ENCODE data around the gene ELP5. TPM values are rescaled to one million over a fixed set of nuclear protein-coding genes. Genes with fewer than 3 reads are reported as not detected.

The ELP5 gene
- total RNA-seq, 4 donors from 2014 or later = 14.9 to 21.8 (median 16.6) TPM

- H3K27ac ChIP-seq = peak overlapping the region; percentile 83 to 100 (median 90)
- no peak for DNase-seq
- peaks cover 16 to 94% (median 37%) of the 10 kb centered on the region in 3 donors for H3K4me1 ChIP-seq
- WGBS, 2 donors = 88 to 96% methylated on average over 15 of the region's 31 CpGs
- no peaks in the 10 kb centered on the region for H3K27me3 ChIP-seq
- TF ChIP-seq CTCF (IDR thresholded peaks at IDR 0.05) (no peak), POLR2A (IDR thresholded peaks at IDR 0.05) (no peak)
- peaks cover 60 to 88% (median 61%) of the 10 kb centered on the region in 3 donors for H3K36me3 ChIP-seq
- no peak overlapping the region for H3K4me3 ChIP-seq
- no peaks in the 10 kb centered on the region for H3K9me3 ChIP-seq
- intact Hi-C loops (cut with DNase I) = no loop called here
These were observed 25.0 kb upstream of the ELP5 start for GRCh38 chr17:7226721-7227710.

DNA sequence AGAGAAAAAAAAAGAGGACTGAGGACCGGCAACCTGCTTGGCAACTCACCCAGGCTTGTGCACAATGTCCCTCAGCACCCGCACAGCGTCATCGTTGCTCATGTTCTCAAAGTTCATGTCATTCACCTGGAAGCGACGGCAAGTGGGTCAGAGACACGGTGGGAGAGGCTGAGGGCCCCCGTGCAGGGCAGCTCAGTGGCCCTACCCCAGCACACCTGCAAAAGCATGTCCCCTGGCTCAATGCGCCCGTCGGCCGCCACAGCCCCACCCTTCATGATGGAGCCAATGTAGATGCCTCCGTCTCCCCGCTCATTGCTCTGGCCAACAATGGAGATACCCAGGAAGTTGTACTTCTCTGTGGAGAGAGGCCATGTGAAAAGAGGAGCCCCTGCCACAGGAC, 23.1 kb upstream of the ELP5 start:
- Histone ChIP-seq H3K4me3 (no peak overlapping the region), H3K4me1 (peaks cover 15 to 93% (median 34%) of the 10 kb centered on the region in 3 donors), H3K27me3 (no peaks in the 10 kb centered on the region), H3K9me3 (no peaks in the 10 kb centered on the region), H3K27ac (peak overlapping the region; percentile 83 to 100 (median 90)), H3K36me3 (peaks cover 46 to 69% (median 46%) of the 10 kb centered on the region in 3 donors)
- no peak for TF ChIP-seq CTCF (IDR thresholded peaks at IDR 0.05)
- no peak for TF ChIP-seq POLR2A (IDR thresholded peaks at IDR 0.05)
- no peak for DNase-seq
- intact Hi-C loops (cut with DNase I) = no loop called here
- 69 to 92% methylated on average over 8 to 13 of the region's 14 CpGs for WGBS, 2 donors

- DNase-seq = no peak
- intact Hi-C loops (cut with DNase I) = no loop called here
- H3K9me3 ChIP-seq = no peaks in the 10 kb centered on the region
- H3K27ac ChIP-seq = peak overlapping the region; percentile 83 to 100 (median 90)
- TF ChIP-seq POLR2A (IDR thresholded peaks at IDR 0.05) = no peak
- no peak for TF ChIP-seq CTCF (IDR thresholded peaks at IDR 0.05)
- no peaks in the 10 kb centered on the region for H3K27me3 ChIP-seq
- WGBS, 2 donors = 91 to 93% methylated on average over 4 to 10 of the region's 19 CpGs
- H3K36me3 ChIP-seq = peaks cover 40 to 63% (median 42%) of the 10 kb centered on the region in 3 donors
- H3K4me3 ChIP-seq = no peak overlapping the region
- H3K4me1 ChIP-seq = peaks cover 14 to 89% (median 34%) of the 10 kb centered on the region in 3 donors
These were observed 22.5 kb upstream of the ELP5 start for GRCh38 chr17:7229504-7229903.

- intact Hi-C loops (cut with DNase I) = no loop called here
- WGBS, 2 donors = 58 to 66% methylated on average over 5 of the region's 5 CpGs
- Histone ChIP-seq H3K27ac (peak overlapping the region; percentile 9 to 97 (median 54)), H3K4me1 (peaks cover 29 to 95% (median 52%) of the 10 kb centered on the region in 3 donors), H3K9me3 (no peaks in the 10 kb centered on the region), H3K36me3 (peaks cover 18 to 57% (median 31%) of the 10 kb centered on the region in 3 donors), H3K27me3 (no peaks in the 10 kb centered on the region), H3K4me3 (peak overlapping the region in 2 of 4 donors; percentile 97 to 98)
- DNase-seq = no peak
- TF ChIP-seq CTCF (IDR thresholded peaks at IDR 0.05) (no peak), POLR2A (IDR thresholded peaks at IDR 0.05) (no peak)
These were observed 19.9 kb upstream of the ELP5 start for GRCh38 chr17:7232114-7232513.

- Histone ChIP-seq H3K4me3 (peak overlapping the region; percentile 90 to 98 (median 97)), H3K4me1 (peaks cover 32 to 87% (median 47%) of the 10 kb centered on the region in 3 donors), H3K27ac (peak overlapping the region; percentile 92 to 97 (median 94)), H3K27me3 (no peaks in the 10 kb centered on the region), H3K36me3 (peaks cover 14 to 44% (median 28%) of the 10 kb centered on the region in 3 donors), H3K9me3 (no peaks in the 10 kb centered on the region)
- WGBS, 2 donors = 3% methylated on average over 5 of the region's 9 CpGs
- no peak for TF ChIP-seq CTCF (IDR thresholded peaks at IDR 0.05)
- TF ChIP-seq POLR2A (IDR thresholded peaks at IDR 0.05) = no peak
- intact Hi-C loops (cut with DNase I) = no loop called here
- DNase-seq = no peak
These were observed 18.3 kb upstream of the ELP5 start for GRCh38 chr17:7233701-7234082.

All from esophagus squamous epithelium (tissue), 5 donors.